Liver (tissue), 3 donors: ENCODE measurements around the gene TNFAIP1.

Source experiments
- CTCF ChIP-seq: fragments of 150-350 bp; IDR thresholded peaks from 2 replicates; pipeline ENCODE4 v1.5.1; 2017; ENCODE audit warnings: improper control_type of control experiment, low read depth, low read length; ENCODE audit not compliant: missing input control
- EGR1 ChIP-seq, 2 donors: IDR thresholded peaks; 2 replicates each; pipeline ENCODE4 v1.6.1; 2016 to 2018; ENCODE audit warnings: antibody characterized with exemption in 2 of 2, low read depth in 2 of 2
- GABPA ChIP-seq, 2 donors: IDR thresholded peaks in 1 of 2; conservative IDR thresholded peaks in 1 of 2; 2 replicates each; pipeline ENCODE4 v1.6.1; 2016; ENCODE audit warnings: antibody characterized with exemption in 2 of 2, mild to moderate bottlenecking in 1 of 2, moderate library complexity in 1 of 2
- JUND ChIP-seq, 2 donors: IDR thresholded peaks; 2 replicates each; pipeline ENCODE4 v1.6.1; 2016; ENCODE audit warnings: antibody characterized with exemption in 2 of 2
- MAX ChIP-seq: IDR thresholded peaks from 2 replicates; pipeline ENCODE4 v1.6.1; 2016; ENCODE audit warnings: antibody characterized with exemption
- RAD21 ChIP-seq, 2 donors: IDR thresholded peaks; 2 replicates each; pipeline ENCODE4 v1.6.1; 2016; ENCODE audit warnings: antibody characterized with exemption in 2 of 2, mild to moderate bottlenecking in 2 of 2
- REST ChIP-seq: IDR thresholded peaks from 2 replicates; pipeline ENCODE4 v1.6.1; 2016; ENCODE audit warnings: antibody characterized with exemption, mild to moderate bottlenecking
- RXRA ChIP-seq, 2 donors: IDR thresholded peaks; 2 replicates each; pipeline ENCODE4 v1.6.1; 2017 to 2018; ENCODE audit warnings: antibody characterized with exemption in 2 of 2, mild to moderate bottlenecking in 1 of 2
- SP1 ChIP-seq: IDR thresholded peaks from 2 replicates; pipeline ENCODE4 v1.6.1; 2018; ENCODE audit warnings: antibody characterized with exemption, mild to moderate bottlenecking
- TAF1 ChIP-seq: conservative IDR thresholded peaks from 2 replicates; pipeline ENCODE4 v1.6.1; 2016; ENCODE audit warnings: antibody characterized with exemption, mild to moderate bottlenecking
- YY1 ChIP-seq: IDR thresholded peaks from 2 replicates; pipeline ENCODE4 v1.6.1; 2016; ENCODE audit warnings: antibody characterized with exemption, mild to moderate bottlenecking
- ZBTB33 ChIP-seq: IDR thresholded peaks from 2 replicates; pipeline ENCODE4 v1.6.1; 2016; ENCODE audit warnings: antibody characterized with exemption
- donor health status: healthy.
- donor health status: healthy.

GRCh38 chr17:28391401-28391800, 55.8 kb downstream of the TNFAIP1 start:
- no peak for TF ChIP-seq CTCF
- TF ChIP-seq REST, result no peak
- no peak for TF ChIP-seq MAX
- no peak for TF ChIP-seq SP1
- no peak for TF ChIP-seq TAF1
- no peak for TF ChIP-seq RXRA (IDR thresholded peaks at IDR 0.05)
- TF ChIP-seq YY1, result no peak
- no peak for TF ChIP-seq JUND (IDR thresholded peaks at IDR 0.05)
- TF ChIP-seq ZBTB33, result no peak
- TF ChIP-seq EGR1 (IDR thresholded peaks at IDR 0.05; ENCODE audit: low read depth in 2 of 2), result no peak
- TF ChIP-seq GABPA (IDR thresholded peaks at IDR 0.05 in 1 of 2, conservative IDR thresholded peaks at IDR 0.05 in 1 of 2), result no peak
- TF ChIP-seq RAD21 (IDR thresholded peaks at IDR 0.05), result no peak
